Mesenchymal stem cell (in vitro differentiated cells and primary cell): ENCODE measurements around the gene CLDN3.
"Not testable (repeated sequence)": the region's sequence is repeated elsewhere in the genome, so short reads cannot be mapped to it uniquely, and the experiment has no call there.

Experiments
- DNase-seq: peaks from one replicate; pipeline ENCODE4 v3.0.0-alpha.2; 2013
- H2AFZ ChIP-seq: one replicate; pipeline ENCODE4 v1.6.1; 2013; ENCODE audit warnings: low read depth, mild to moderate bottlenecking, control low read depth, inconsistent platforms, low read length, moderate library complexity
- H2AK5ac ChIP-seq: 2 replicates; pipeline ENCODE4 v1.6.1; 2013; ENCODE audit warnings: low read length, moderate library complexity, mild to moderate bottlenecking, inconsistent platforms; ENCODE audit not compliant: severe bottlenecking
- H2BK120ac ChIP-seq: one replicate; pipeline ENCODE4 v1.6.1; 2013; ENCODE audit warnings: low read depth, mild to moderate bottlenecking, inconsistent platforms, low read length, moderate library complexity
- H2BK12ac ChIP-seq, 2 experiments: one replicate each; pipeline ENCODE4 v1.6.1; 2013; ENCODE audit warnings: inconsistent platforms in 2 of 2, low read length in 2 of 2, mild to moderate bottlenecking in 2 of 2, moderate library complexity in 2 of 2, control low read depth in 1 of 2
- H2BK15ac ChIP-seq: one replicate; pipeline ENCODE4 v1.6.1; 2013; ENCODE audit warnings: mild to moderate bottlenecking, low read depth, inconsistent platforms; ENCODE audit not compliant: poor library complexity, severe bottlenecking
- H2BK5ac ChIP-seq: 2 replicates; pipeline ENCODE4 v1.6.1; 2013; ENCODE audit warnings: low read depth, mild to moderate bottlenecking, low read length, control low read depth, inconsistent platforms; ENCODE audit not compliant: poor library complexity, severe bottlenecking
- H3K14ac ChIP-seq, 2 experiments: one replicate each; pipeline ENCODE4 v1.6.1; 2013; ENCODE audit warnings: inconsistent platforms in 2 of 2, low read length in 2 of 2, control low read depth in 1 of 2, mild to moderate bottlenecking in 1 of 2, moderate library complexity in 1 of 2
- H3K18ac ChIP-seq, 2 experiments: one replicate each; pipeline ENCODE4 v1.6.1; 2013; ENCODE audit warnings: inconsistent platforms in 2 of 2, low read length in 2 of 2, control low read depth in 1 of 2, low read depth in 1 of 2, mild to moderate bottlenecking in 1 of 2
- H3K23ac ChIP-seq, 2 experiments: one replicate each; pipeline ENCODE4 v1.6.1; 2013; ENCODE audit warnings: inconsistent platforms in 2 of 2, low read length in 2 of 2, mild to moderate bottlenecking in 2 of 2, moderate library complexity in 2 of 2, control low read depth in 1 of 2
- H3K27ac ChIP-seq: 2 replicates; pipeline ENCODE4 v1.5.1; 2013; ENCODE audit warnings: mild to moderate bottlenecking, moderate library complexity, low read length, control low read depth, inconsistent platforms; ENCODE audit not compliant: poor library complexity, severe bottlenecking
- H3K27me3 ChIP-seq, 2 experiments: 2 replicates each; pipeline versions ENCODE4 v1.6.1 to v1.7.0; 2013; ENCODE audit warnings: low read length in 2 of 2, mild to moderate bottlenecking in 2 of 2, moderate library complexity in 2 of 2, control low read depth in 1 of 2, inconsistent platforms in 1 of 2; ENCODE audit not compliant: control insufficient read depth in 1 of 2, insufficient read depth in 1 of 2
- H3K36me3 ChIP-seq, 2 experiments: 2 replicates each; pipeline versions ENCODE4 v1.6.1 to v1.7.0; 2013; ENCODE audit warnings: low read length in 2 of 2, control low read depth in 1 of 2, inconsistent platforms in 1 of 2, low read depth in 1 of 2, mild to moderate bottlenecking in 1 of 2; ENCODE audit not compliant: insufficient read depth in 2 of 2, control insufficient read depth in 1 of 2
- H3K4ac ChIP-seq, 2 experiments: one replicate each; pipeline ENCODE4 v1.6.1; 2013; ENCODE audit warnings: inconsistent platforms in 2 of 2, low read length in 2 of 2, mild to moderate bottlenecking in 2 of 2, moderate library complexity in 2 of 2, control low read depth in 1 of 2, low read depth in 1 of 2
- H3K4me1 ChIP-seq: 2 replicates; pipeline ENCODE4 v1.6.1; 2013; ENCODE audit warnings: low read depth, low read length, control low read depth; ENCODE audit not compliant: control insufficient read depth, insufficient read depth
- H3K4me2 ChIP-seq: 2 replicates; pipeline ENCODE4 v1.6.1; 2013; ENCODE audit warnings: low read length, mild to moderate bottlenecking, inconsistent platforms; ENCODE audit not compliant: poor library complexity, severe bottlenecking
- H3K4me3 ChIP-seq, 2 experiments: 2 replicates each; pipeline versions ENCODE4 v1.5.1 to v1.7.0; 2013; ENCODE audit warnings: low read length in 2 of 2, mild to moderate bottlenecking in 2 of 2, control low read depth in 1 of 2, low read depth in 1 of 2; ENCODE audit not compliant: insufficient read depth in 1 of 2
- H3K79me1 ChIP-seq: replicated peaks from 2 replicates; pipeline ENCODE4 v1.6.1; 2013; ENCODE audit warnings: mild to moderate bottlenecking, control low read depth, low read length, inconsistent platforms; ENCODE audit not compliant: poor library complexity, severe bottlenecking
- H3K9ac ChIP-seq: 2 replicates; pipeline ENCODE4 v1.7.0; 2013; ENCODE audit warnings: mild to moderate bottlenecking, low read length, moderate library complexity
- H3K9me3 ChIP-seq: 2 replicates; pipeline ENCODE4 v1.7.0; 2013; ENCODE audit warnings: mild to moderate bottlenecking, low read length; ENCODE audit not compliant: control insufficient read depth
- H4K8ac ChIP-seq: one replicate; pipeline ENCODE4 v1.6.1; 2013; ENCODE audit warnings: inconsistent platforms, mild to moderate bottlenecking, low read length, moderate library complexity
- H4K91ac ChIP-seq: one replicate; pipeline ENCODE4 v1.6.1; 2013; ENCODE audit warnings: mild to moderate bottlenecking, low read length, inconsistent platforms
- WGBS: methylation state at CpG from one replicate; pipeline ENCODE4 v1.1.7; 2013; ENCODE audit warnings: mixed read lengths; 5-methylcytosine and 5-hydroxymethylcytosine counted together

The CLDN3 gene

DNA sequence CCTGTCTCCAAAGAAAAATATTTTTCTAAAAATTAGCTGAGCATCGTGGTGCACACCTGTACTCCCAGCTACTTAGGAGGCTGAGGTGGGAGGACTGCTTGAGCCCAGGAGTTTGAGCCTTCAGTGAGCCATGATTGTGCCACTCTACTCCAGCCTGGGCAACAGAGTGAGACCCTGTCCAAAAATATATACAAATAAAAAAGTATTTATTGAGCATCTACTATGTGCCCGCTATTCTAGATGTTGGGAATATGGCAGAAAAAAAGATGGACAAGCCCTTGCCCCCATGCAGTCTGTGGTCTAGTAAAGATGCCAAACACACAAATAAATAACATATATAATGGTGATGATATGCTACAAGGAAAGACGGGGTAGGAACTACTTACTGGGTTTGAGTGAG is 46.3 kb downstream of the CLDN3 start:
- Histone ChIP-seq H2BK5ac (no peak overlapping the region), H4K91ac (no peak overlapping the region), H3K18ac (no peak overlapping the region), H3K79me1 (no peaks in the 10 kb centered on the region), H2BK120ac (no peak overlapping the region), H3K4ac (no peak overlapping the region), H3K14ac (no peak overlapping the region), H2BK12ac (no peak overlapping the region), H3K36me3 (no peaks in the 10 kb centered on the region), H3K23ac (no peak overlapping the region), H3K27ac (no peak overlapping the region), H3K9me3 (no peaks in the 10 kb centered on the region), H3K4me2 (no peak overlapping the region), H3K4me3 (no peak overlapping the region), H2AK5ac (no peak overlapping the region), H3K4me1 (peaks cover 8% of the 10 kb centered on the region), H3K27me3 (peaks cover 3 to 10% of the 10 kb centered on the region in 2 experiments), H3K9ac (no peak overlapping the region), H2AFZ (no peak overlapping the region), H4K8ac (no peak overlapping the region), H2BK15ac (no peak overlapping the region)
- DNase-seq, result no peak
- WGBS, result 88% methylated on average over 2 of the region's 3 CpGs

- Histone ChIP-seq H2AFZ (no peak overlapping the region), H2BK5ac (no peak overlapping the region), H3K36me3 (no peaks in the 10 kb centered on the region), H3K9ac (no peak overlapping the region), H3K4me3 (no peak overlapping the region), H3K23ac (no peak overlapping the region), H3K27ac (no peak overlapping the region), H3K9me3 (no peaks in the 10 kb centered on the region), H4K91ac (no peak overlapping the region), H3K27me3 (peaks cover 3 to 7% of the 10 kb centered on the region in 2 experiments), H3K79me1 (no peaks in the 10 kb centered on the region), H4K8ac (no peak overlapping the region), H2BK12ac (no peak overlapping the region), H2BK15ac (no peak overlapping the region), H3K14ac (no peak overlapping the region), H3K4me1 (peaks cover 15% of the 10 kb centered on the region), H3K4me2 (no peak overlapping the region), H2BK120ac (no peak overlapping the region), H3K18ac (no peak overlapping the region), H2AK5ac (no peak overlapping the region), H3K4ac (no peak overlapping the region)
- no peak for DNase-seq
- 75% methylated on average over 6 of the region's 6 CpGs for WGBS
Observed at GRCh38 chr7:73722785-73723184, 47.3 kb downstream of the CLDN3 start.

- not testable (repeated sequence) for H3K27me3 ChIP-seq, H3K23ac ChIP-seq, H3K9ac ChIP-seq, H2BK5ac ChIP-seq, H3K79me1 ChIP-seq, H4K91ac ChIP-seq, DNase-seq, H2AFZ ChIP-seq, H2BK12ac ChIP-seq, H3K14ac ChIP-seq, H3K9me3 ChIP-seq, H3K4me2 ChIP-seq, H3K18ac ChIP-seq, H3K4ac ChIP-seq, H4K8ac ChIP-seq, H3K4me3 ChIP-seq, H2AK5ac ChIP-seq, H2BK120ac ChIP-seq, H2BK15ac ChIP-seq, H3K27ac ChIP-seq, H3K36me3 ChIP-seq
- peaks cover 21% of the 10 kb centered on the region for H3K4me1 ChIP-seq
- WGBS, result 68% methylated on average over 4 of the region's 4 CpGs
Observed at GRCh38 chr7:73722182-73722581, 47.9 kb downstream of the CLDN3 start.

- H2BK12ac ChIP-seq, result no peak overlapping the region
- no peak overlapping the region for H2BK5ac ChIP-seq
- no peak overlapping the region for H3K4me3 ChIP-seq
- no peaks in the 10 kb centered on the region for H3K79me1 ChIP-seq
- H3K18ac ChIP-seq, result no peak overlapping the region
- H4K8ac ChIP-seq, result no peak overlapping the region
- H3K27me3 ChIP-seq, result peaks cover 0 to 3% of the 10 kb centered on the region in 2 experiments
- H3K27ac ChIP-seq, result no peak overlapping the region
- no peak overlapping the region for H2AK5ac ChIP-seq
- H3K4me2 ChIP-seq, result no peak overlapping the region
- peaks cover 2 to 5% of the 10 kb centered on the region in 2 experiments for H3K36me3 ChIP-seq
- no peak overlapping the region for H3K23ac ChIP-seq
- H2AFZ ChIP-seq, result no peak overlapping the region
- no peaks in the 10 kb centered on the region for H3K9me3 ChIP-seq
- no peak overlapping the region for H4K91ac ChIP-seq
- H2BK15ac ChIP-seq, result no peak overlapping the region
- no peak for DNase-seq
- H2BK120ac ChIP-seq, result no peak overlapping the region
- WGBS, result 66% methylated on average over 3 of the region's 3 CpGs
- no peak overlapping the region for H3K9ac ChIP-seq
- H3K4ac ChIP-seq, result peak overlapping the region in 1 of 2 experiments; percentile 13
- H3K4me1 ChIP-seq, result peaks cover 29% of the 10 kb centered on the region
- H3K14ac ChIP-seq, result no peak overlapping the region
Observed at GRCh38 chr7:73721377-73721817, 48.7 kb downstream of the CLDN3 start.
